Measurements from ENCODE around the gene FKBP2. TPM values are rescaled to one million over a fixed set of nuclear protein-coding genes. Genes with fewer than 3 reads are reported as not detected.

The FKBP2 gene
- total RNA-seq, 1 donor from 2014 or later: 28.6 TPM

GRCh38 chr11:64249563-64250414, 8.9 kb downstream of the FKBP2 start:
- no peak for DNase-seq

GRCh38 chr11:64250415-64251015, 9.6 kb downstream of the FKBP2 start:
- DNase-seq: no peak

GRCh38 chr11:64251016-64251752, 10.3 kb downstream of the FKBP2 start, which contains the start of gene PLCB3:
TSS of gene PLCB3 (plus strand) at chr11:64251530. CDS start at chr11:64251650, 120 bp downstream.
- peak; percentile 62 for DNase-seq

GRCh38 chr11:64251753-64252002, 10.8 kb downstream of the FKBP2 start:
- no peak for DNase-seq

GRCh38 chr11:64252003-64252872, 11.3 kb downstream of the FKBP2 start:
- no peak for DNase-seq

- no peak for DNase-seq
These were observed 12.1 kb downstream of the FKBP2 start for GRCh38 chr11:64253043-64253442.

GRCh38 chr11:64253481-64253880, 12.6 kb downstream of the FKBP2 start:
- DNase-seq: no peak

GRCh38 chr11:64254326-64254725, 13.4 kb downstream of the FKBP2 start:
- no peak for DNase-seq

- DNase-seq: no peak
These were observed 14.5 kb downstream of the FKBP2 start for GRCh38 chr11:64255135-64256128.

- DNase-seq: no peak
These were observed 15.4 kb downstream of the FKBP2 start for GRCh38 chr11:64256300-64256699.

- DNase-seq: no peak
These were observed 17.5 kb downstream of the FKBP2 start for GRCh38 chr11:64258356-64258755.

- no peak for DNase-seq
These were observed 18.1 kb downstream of the FKBP2 start for GRCh38 chr11:64258946-64259532.

GRCh38 chr11:64259533-64260067, 18.7 kb downstream of the FKBP2 start:
- no peak for DNase-seq

- DNase-seq: no peak
These were observed 19.3 kb downstream of the FKBP2 start for GRCh38 chr11:64260147-64260708.

GRCh38 chr11:64261556-64262080, 20.7 kb downstream of the FKBP2 start:
- DNase-seq: no peak

- DNase-seq: no peak
These were observed 21.5 kb downstream of the FKBP2 start for GRCh38 chr11:64262271-64263002.

GRCh38 chr11:64263021-64263946, 22.4 kb downstream of the FKBP2 start:
- DNase-seq: no peak

GRCh38 chr11:64263947-64264317, 23.0 kb downstream of the FKBP2 start:
- no peak for DNase-seq
